Activated naive CD4-positive, alpha-beta T cell treated with anti-CD3 and anti-CD28 coated beads for 36 hours (primary cell): ENCODE data around the gene RNF125. TPM values are rescaled to one million over a fixed set of nuclear protein-coding genes. Genes with fewer than 3 reads are reported as not detected.
"Not testable (repeated sequence)": the region's sequence is repeated elsewhere in the genome, so short reads cannot be mapped to it uniquely, and the experiment has no call there.

Source experiments
- CTCF ChIA-PET: fragments of 350-600 bp; sonication (Branson Sonifier 250); formaldehyde crosslinking; loops from one replicate; lab custom pipeline; 2021; ENCODE audit warnings: antibody characterized with exemption; lab: Charles Lee
- DNase-seq: peaks from one replicate; pipeline ENCODE4 v3.0.0-alpha.2; 2020
- H3K27ac Mint-ChIP-seq: one replicate; pipeline ENCODE4 v1.8.0; 2021; ENCODE audit warnings: mild to moderate bottlenecking, mixed read lengths
- H3K27me3 Mint-ChIP-seq: one replicate; pipeline ENCODE4 v1.8.0; 2021; ENCODE audit warnings: low read depth, mixed read lengths
- H3K36me3 Mint-ChIP-seq: one replicate; pipeline ENCODE4 v1.8.0; 2021; ENCODE audit warnings: low read depth, mixed read lengths
- H3K4me1 Mint-ChIP-seq: one replicate; pipeline ENCODE4 v1.8.0; 2021; ENCODE audit warnings: low read depth, mixed read lengths
- H3K4me3 Mint-ChIP-seq: one replicate; pipeline ENCODE4 v1.8.0; 2021; ENCODE audit warnings: mild to moderate bottlenecking, moderate library complexity, mixed read lengths
- H3K9me3 Mint-ChIP-seq: one replicate; pipeline ENCODE4 v1.8.0; 2021; ENCODE audit warnings: mixed read lengths
- intact Hi-C: fragments of 100-400 bp; cut with micrococcal nuclease; formaldehyde crosslinking; loops from one replicate; pipeline ENCODE4 v1.15.1; 2023
- total RNA-seq, 2 experiments: library from RNA; stranded (reverse); gene quantifications; one replicate each; pipeline ENCODE4 v1.2.3, GENCODE V29; 2021

RNF125 gene
- total RNA-seq, 2 experiments from 2014 or later, result 11.4 to 12.0 TPM

GRCh38 chr18:32072321-32072720 lies 53.7 kb downstream of the RNF125 start:
- Mint-ChIP-seq H3K4me1 (peaks cover 8% of the 10 kb centered on the region), H3K36me3 (peaks cover 6% of the 10 kb centered on the region), H3K4me3 (no peak overlapping the region), H3K27me3 (no peaks in the 10 kb centered on the region), H3K27ac (no peak overlapping the region), H3K9me3 (no peaks in the 10 kb centered on the region)
- intact Hi-C loops, result loop anchor here (1.0 to 2.0 kb wide), 3 partner anchors 22 to 129 kb away; partner anchors contain the start of genes RNF125 and TRAPPC8
- CTCF ChIA-PET, result interaction anchor here (0.6 to 2.1 kb wide), 17 partner anchors 10 to 188 kb away, joined by 3 to 16 read pairs (median 4); partner anchors contain the start of gene RNF125
- no peak for DNase-seq

DNA sequence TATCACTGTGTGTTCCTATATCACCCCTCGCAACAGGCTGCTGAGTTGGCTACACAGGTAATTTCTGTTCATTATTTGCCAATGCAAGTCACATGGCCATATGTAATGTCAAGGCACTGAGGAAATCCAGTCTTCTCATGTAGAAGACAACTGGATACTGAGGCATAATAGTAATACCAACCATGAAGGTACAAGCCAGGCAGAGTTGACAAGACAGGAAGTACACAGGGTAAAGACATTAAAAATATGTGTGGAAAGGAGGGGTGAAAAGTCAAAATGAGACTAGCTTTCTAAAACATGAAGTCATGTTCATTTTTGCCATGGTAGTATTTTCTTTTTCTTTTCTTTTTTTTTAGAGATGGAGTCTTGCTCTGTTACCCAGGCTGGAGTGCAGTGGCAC lies 55.6 kb downstream of the RNF125 start:
- peaks cover 8% of the 10 kb centered on the region for H3K4me1 Mint-ChIP-seq
- no peaks in the 10 kb centered on the region for H3K27me3 Mint-ChIP-seq
- no peaks in the 10 kb centered on the region for H3K9me3 Mint-ChIP-seq
- no peak overlapping the region for H3K4me3 Mint-ChIP-seq
- CTCF ChIA-PET, result interaction anchor here (0.7 to 1.2 kb wide), 2 partner anchors 17 to 131 kb away, joined by 5 read pairs; partner anchors contain the start of gene TRAPPC8
- intact Hi-C loops, result loop anchor here (1.0 kb wide), 2 partner anchors 11 to 18 kb away; no protein-coding TSS in a partner anchor
- no peak for DNase-seq
- H3K36me3 Mint-ChIP-seq, result peaks cover 4% of the 10 kb centered on the region
- H3K27ac Mint-ChIP-seq, result peak overlapping the region; percentile 68

- peaks cover 10% of the 10 kb centered on the region for H3K4me1 Mint-ChIP-seq
- intact Hi-C loops, result no loop called here
- no peak overlapping the region for H3K4me3 Mint-ChIP-seq
- no peaks in the 10 kb centered on the region for H3K27me3 Mint-ChIP-seq
- H3K27ac Mint-ChIP-seq, result no peak overlapping the region
- H3K9me3 Mint-ChIP-seq, result peaks cover 6% of the 10 kb centered on the region
- peaks cover 4% of the 10 kb centered on the region for H3K36me3 Mint-ChIP-seq
- DNase-seq, result no peak
- CTCF ChIA-PET, result no interaction called here
Observed at GRCh38 chr18:32078845-32079244, 60.2 kb downstream of the RNF125 start.

DNA sequence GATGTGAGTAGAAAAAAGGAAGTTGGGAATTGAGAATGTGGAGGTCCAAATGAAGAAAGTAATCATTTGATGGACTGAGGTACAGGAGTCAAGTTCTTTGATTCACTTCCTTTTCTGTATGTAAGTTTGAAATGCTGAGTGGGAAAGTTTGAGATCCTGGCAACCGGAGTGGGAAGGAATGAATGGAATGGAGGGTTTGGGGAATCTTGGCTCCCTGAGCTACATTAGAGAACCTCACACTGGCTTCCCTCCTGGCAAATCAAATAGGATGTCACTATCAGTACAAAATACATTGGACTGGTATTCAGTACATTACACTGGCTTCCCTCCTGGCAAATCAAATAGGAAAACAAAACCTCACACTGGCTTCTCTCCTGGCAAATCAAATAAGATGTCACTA lies 63.3 kb downstream of the RNF125 start:
- Mint-ChIP-seq H3K4me1 (peaks cover 21% of the 10 kb centered on the region), H3K9me3 (peaks cover 6% of the 10 kb centered on the region), H3K27ac (no peak overlapping the region), H3K27me3 (no peaks in the 10 kb centered on the region), H3K4me3 (no peak overlapping the region), H3K36me3 (no peaks in the 10 kb centered on the region)
- CTCF ChIA-PET, result interaction anchor here (1.0 kb wide), 1 partner anchor 10 kb away, joined by 4 read pairs; no protein-coding TSS in a partner anchor
- intact Hi-C loops, result no loop called here
- DNase-seq, result no peak

- H3K4me3 Mint-ChIP-seq, result no peak overlapping the region
- CTCF ChIA-PET, result interaction anchor here (0.7 to 2.0 kb wide), 5 partner anchors 11 to 64 kb away, joined by 3 to 9 read pairs (median 7); partner anchors contain the start of gene RNF125
- H3K27me3 Mint-ChIP-seq, result no peaks in the 10 kb centered on the region
- H3K9me3 Mint-ChIP-seq, result peaks cover 6% of the 10 kb centered on the region
- H3K36me3 Mint-ChIP-seq, result no peaks in the 10 kb centered on the region
- H3K27ac Mint-ChIP-seq, result peak overlapping the region; percentile 28
- peaks cover 26% of the 10 kb centered on the region for H3K4me1 Mint-ChIP-seq
- intact Hi-C loops, result loop anchor here (2.0 kb wide), 1 partner anchor 43 kb away; no protein-coding TSS in a partner anchor
- DNase-seq, result no peak
Observed at GRCh38 chr18:32083781-32084180, 65.2 kb downstream of the RNF125 start.

- intact Hi-C loops, result no loop called here
- Mint-ChIP-seq H3K9me3 (peaks cover 3% of the 10 kb centered on the region), H3K27ac (no peak overlapping the region), H3K27me3 (no peaks in the 10 kb centered on the region), H3K4me3 (no peak overlapping the region), H3K36me3 (no peaks in the 10 kb centered on the region), H3K4me1 (peaks cover 28% of the 10 kb centered on the region)
- DNase-seq, result no peak
- CTCF ChIA-PET, result interaction anchor here (0.6 to 2.4 kb wide), 2 partner anchors 15 to 72 kb away, joined by 3 to 6 read pairs; no protein-coding TSS in a partner anchor
Observed at GRCh38 chr18:32086881-32087280, 68.3 kb downstream of the RNF125 start.

GRCh38 chr18:32090831-32091230 lies 72.2 kb downstream of the RNF125 start:
- intact Hi-C loops, result loop anchor here (5.0 to 10.0 kb wide), 2 partner anchors 441 to 596 kb away; partner anchors contain the start of gene DSG2
- CTCF ChIA-PET, result interaction anchor here (0.5 to 2.2 kb wide), 4 partner anchors 11 to 72 kb away, joined by 3 to 10 read pairs (median 3); no protein-coding TSS in a partner anchor
- Mint-ChIP-seq H3K4me1 (peaks cover 35% of the 10 kb centered on the region), H3K36me3 (peaks cover 27% of the 10 kb centered on the region), H3K27ac (peak overlapping the region; percentile 66)
- H3K9me3 Mint-ChIP-seq, H3K4me3 Mint-ChIP-seq, DNase-seq, H3K27me3 Mint-ChIP-seq: not testable (repeated sequence)

DNA sequence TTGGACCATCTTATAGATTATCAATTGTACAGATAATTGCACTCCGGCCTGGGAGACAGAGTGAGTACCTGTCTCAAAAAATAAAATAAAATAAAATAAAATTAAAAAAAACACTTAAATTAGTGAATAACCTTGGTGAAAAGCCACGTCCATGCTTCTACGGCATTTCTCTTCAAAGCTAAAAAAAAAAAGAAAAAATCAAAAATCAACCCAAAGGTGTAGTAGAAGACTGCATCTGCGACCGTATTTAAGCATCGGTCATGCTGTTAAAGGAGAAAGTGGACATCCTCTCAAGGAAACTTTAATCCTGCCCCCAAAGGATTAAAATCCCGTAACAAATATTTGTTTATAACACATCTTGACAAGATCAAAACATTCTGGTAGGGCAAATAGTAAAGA lies 72.7 kb downstream of the RNF125 start:
- no peak for DNase-seq
- H3K27ac Mint-ChIP-seq, result peak overlapping the region; percentile 96
- H3K27me3 Mint-ChIP-seq, result no peaks in the 10 kb centered on the region
- H3K9me3 Mint-ChIP-seq, result no peaks in the 10 kb centered on the region
- intact Hi-C loops, result loop anchor here (5.0 to 10.0 kb wide), 2 partner anchors 441 to 597 kb away; partner anchors contain the start of gene DSG2
- CTCF ChIA-PET, result interaction anchor here (0.5 to 1.6 kb wide), 4 partner anchors 12 to 380 kb away, joined by 3 read pairs; partner anchors contain the start of gene GAREM1
- H3K36me3 Mint-ChIP-seq, result peaks cover 30% of the 10 kb centered on the region
- peak overlapping the region; percentile 97 for H3K4me3 Mint-ChIP-seq
- peaks cover 35% of the 10 kb centered on the region for H3K4me1 Mint-ChIP-seq

DNA sequence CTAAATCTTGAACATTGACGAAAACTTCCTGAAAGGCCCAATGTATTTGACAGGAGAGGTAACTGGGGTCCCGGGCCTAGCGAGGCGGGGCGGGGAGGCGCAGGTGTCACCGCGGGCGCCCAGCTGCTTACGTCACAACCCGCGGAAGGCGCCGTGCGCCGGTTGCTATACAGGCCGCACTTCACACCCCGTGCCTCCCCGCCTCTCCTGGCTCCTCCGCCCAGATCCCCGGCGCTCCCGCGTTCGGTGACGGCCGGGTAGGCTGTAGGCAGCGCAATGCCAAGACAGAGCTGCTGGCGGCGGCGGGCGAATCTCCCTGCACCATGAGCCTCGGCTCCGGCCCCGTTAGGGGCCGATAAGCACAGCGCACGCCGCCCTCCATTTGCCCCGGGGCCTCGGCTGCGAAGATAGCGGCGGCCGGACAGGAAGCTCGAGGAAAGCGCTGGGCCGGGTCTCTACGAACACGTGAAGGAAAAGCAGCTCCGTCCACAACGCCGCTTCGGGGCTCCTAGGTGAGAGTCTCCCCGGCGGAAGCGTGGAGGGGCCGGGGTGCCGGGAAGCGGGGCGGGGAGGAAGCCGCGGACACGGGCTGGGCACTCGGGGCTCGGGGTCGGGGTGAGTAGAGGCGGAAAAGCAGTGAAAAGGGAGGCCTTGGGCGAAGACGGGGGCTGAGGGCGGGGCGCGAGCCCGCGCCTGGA lies 73.2 kb downstream of the RNF125 start, which contains the start of gene RNF138:
TSS of gene RNF138 (plus strand) at position 151 of the 698 bp plus-strand sequence. CDS start 903 bp downstream, outside the sequence.
- peak; percentile 90 for DNase-seq
- peaks cover 33% of the 10 kb centered on the region for H3K36me3 Mint-ChIP-seq
- H3K27ac Mint-ChIP-seq, result peak within 1 kb of the TSS; percentile 98
- CTCF ChIA-PET, result interaction anchor here (0.9 to 1.6 kb wide), 3 partner anchors 12 to 379 kb away, joined by 3 read pairs; partner anchors contain the start of gene GAREM1
- H3K9me3 Mint-ChIP-seq, result no peaks in the 10 kb centered on the region
- peak within 1 kb of the TSS; percentile 97 for H3K4me3 Mint-ChIP-seq
- no peaks in the 10 kb centered on the region for H3K27me3 Mint-ChIP-seq
- peaks cover 40% of the 10 kb centered on the region for H3K4me1 Mint-ChIP-seq
- intact Hi-C loops, result loop anchor here (1.0 to 10.0 kb wide), 10 partner anchors 15 to 597 kb away; partner anchors contain the start of genes DSG2, GAREM1, RNF125 and TRAPPC8

GRCh38 chr18:32092422-32093101 lies 73.9 kb downstream of the RNF125 start:
- Mint-ChIP-seq H3K4me1 (peaks cover 42% of the 10 kb centered on the region), H3K36me3 (peaks cover 34% of the 10 kb centered on the region), H3K27me3 (no peaks in the 10 kb centered on the region), H3K27ac (peak overlapping the region; percentile 98), H3K4me3 (peak overlapping the region; percentile 97), H3K9me3 (no peaks in the 10 kb centered on the region)
- DNase-seq, result peak; percentile 99
- CTCF ChIA-PET, result interaction anchor here (1.6 kb wide), 1 partner anchor 73 kb away, joined by 3 read pairs; no protein-coding TSS in a partner anchor
- intact Hi-C loops, result loop anchor here (1.0 to 10.0 kb wide), 10 partner anchors 14 to 598 kb away; partner anchors contain the start of genes DSG2, GAREM1, RNF125 and TRAPPC8

GRCh38 chr18:32093102-32093511 lies 74.5 kb downstream of the RNF125 start:
- H3K4me1 Mint-ChIP-seq, result peaks cover 45% of the 10 kb centered on the region
- peak; percentile 46 for DNase-seq
- peaks cover 34% of the 10 kb centered on the region for H3K36me3 Mint-ChIP-seq
- CTCF ChIA-PET, result interaction anchor here (1.6 kb wide), 1 partner anchor 74 kb away, joined by 3 read pairs; no protein-coding TSS in a partner anchor
- H3K4me3 Mint-ChIP-seq, result peak overlapping the region; percentile 92
- H3K9me3 Mint-ChIP-seq, result no peaks in the 10 kb centered on the region
- peak overlapping the region; percentile 94 for H3K27ac Mint-ChIP-seq
- intact Hi-C loops, result loop anchor here (2.0 to 10.0 kb wide), 4 partner anchors 14 to 598 kb away; partner anchors contain the start of gene DSG2
- H3K27me3 Mint-ChIP-seq, result no peaks in the 10 kb centered on the region
